HCT116 (cell line): ENCODE data around the gene CTDSP1. TPM values are rescaled to one million over a fixed set of nuclear protein-coding genes. Genes with fewer than 3 reads are reported as not detected.
A peak's percentile ranks its signal among the peaks of the same experiment; 100 is the strongest.

Experiments used
- ATAC-seq: fragments of 200-7000 bp; cut with Tn5 transposase; 2 replicates; pipeline ENCODE4 v1.9.1; 2020; ENCODE audit warnings: mild to moderate bottlenecking, moderate library complexity
- BruUV-seq: library from RNA; stranded (reverse); fragments of 400-500 nt; replicated peaks from 2 replicates; lab custom pipeline; 2021; lab: Mats Ljungman, UMichigan
- CTCF ChIA-PET: fragments of 300-600 bp; sonication (Branson Sonifier 250); formaldehyde crosslinking; loops from one replicate; lab custom pipeline; 2021; ENCODE audit warnings: antibody characterized with exemption; lab: Charles Lee
- POLR2A ChIA-PET: fragments of 300-600, 350-600 bp; sonication (Branson Sonifier 250); formaldehyde crosslinking; loops from one replicate; lab custom pipeline; 2021; ENCODE audit warnings: antibody characterized with exemption; lab: Charles Lee
- RAD21 ChIA-PET, 2 experiments: fragments of 300-600 bp; sonication (Branson Sonifier 250); formaldehyde crosslinking; loops; one replicate each; lab custom pipeline; 2023; ENCODE audit warnings: low total read pairs in 2 of 2; ENCODE audit not compliant: uncharacterized antibody in 2 of 2, unreplicated experiment in 2 of 2, low non-redundant PET in 1 of 2; lab: Charles Lee
- DNase-seq: peaks from one replicate; pipeline ENCODE4 v3.0.0-alpha.2; 2010; ENCODE audit warnings: low read depth, low spot score
- H2AFZ ChIP-seq: fragments of 200-600 bp; shearing (Covaris generic), sonication (generic); 2 replicates; pipeline ENCODE4 v1.6.1; 2017; ENCODE audit warnings: low read depth, mixed run types, mixed read lengths, antibody characterized with exemption, low read length; ENCODE audit not compliant: poor library complexity, severe bottlenecking
- H3K27ac ChIP-seq: 2 replicates; pipeline ENCODE4 v1.5.1; 2012; ENCODE audit warnings: low read depth, low read length
- H3K27me3 ChIP-seq: fragments of 200-600 bp; sonication (generic); 2 replicates; pipeline ENCODE4 v1.6.1; 2016; ENCODE audit warnings: mixed run types, low read length, mixed read lengths; ENCODE audit not compliant: insufficient read depth
- H3K36me3 ChIP-seq, 2 experiments: fragments of 200-500 bp in 1 of 2; fragments of 200-600 bp in 1 of 2; sonication (Bioruptor generic) in 1 of 2; sonication (generic) in 1 of 2; 2 replicates each; pipeline versions ENCODE4 v1.5.1 to v1.6.1; 2014 to 2016; ENCODE audit warnings: low read length in 2 of 2, inconsistent platforms in 1 of 2, mixed read lengths in 1 of 2, mixed run types in 1 of 2; ENCODE audit not compliant: insufficient read depth in 2 of 2, control insufficient read depth in 1 of 2
- H3K4me1 ChIP-seq, 2 experiments: fragments of 200-600 bp in 1 of 2; sonication (generic) in 1 of 2; 2 replicates each; pipeline versions ENCODE4 v1.5.1 to v1.6.1; 2012 to 2017; ENCODE audit warnings: low read length in 2 of 2, inconsistent platforms in 1 of 2, mild to moderate bottlenecking in 1 of 2, mixed read lengths in 1 of 2, mixed run types in 1 of 2, moderate library complexity in 1 of 2; ENCODE audit not compliant: insufficient read depth in 2 of 2, control insufficient read depth in 1 of 2
- H3K4me2 ChIP-seq: fragments of 200-600 bp; sonication (generic); 2 replicates; pipeline ENCODE4 v1.6.1; 2017; ENCODE audit warnings: mixed run types, low read length, mixed read lengths
- H3K4me3 ChIP-seq, 2 experiments: fragments of 200-600 bp in 1 of 2; sonication (generic) in 1 of 2; replicated peaks in 1 of 2; 2 replicates each; pipeline ENCODE4 v1.5.1; 2011 to 2016; ENCODE audit warnings: low read length in 2 of 2, control low read depth in 1 of 2, low read depth in 1 of 2, mild to moderate bottlenecking in 1 of 2, mixed read lengths in 1 of 2, mixed run types in 1 of 2
- H3K79me2 ChIP-seq: fragments of 200-600 bp; sonication (generic); 2 replicates; pipeline ENCODE4 v1.6.1; 2017; ENCODE audit warnings: mild to moderate bottlenecking, mixed run types, low read length, moderate library complexity, mixed read lengths; ENCODE audit not compliant: insufficient read depth
- H3K9ac ChIP-seq: fragments of 200-600 bp; sonication (generic); 2 replicates; pipeline ENCODE4 v1.6.1; 2016; ENCODE audit warnings: low read length, mixed read lengths
- H3K9me2 ChIP-seq: fragments of 200-600 bp; sonication (generic), shearing (Covaris generic); 2 replicates; pipeline ENCODE4 v1.6.1; 2017; ENCODE audit warnings: mixed run types, mild to moderate bottlenecking, moderate library complexity; ENCODE audit not compliant: insufficient read depth
- H3K9me3 ChIP-seq, 2 experiments: fragments of 200-500 bp in 1 of 2; fragments of 200-600 bp in 1 of 2; sonication (Bioruptor generic) in 1 of 2; sonication (generic) in 1 of 2; 2 replicates each; pipeline ENCODE4 v1.6.1; 2014 to 2017; ENCODE audit warnings: low read length in 2 of 2, mixed read lengths in 2 of 2, inconsistent platforms in 1 of 2, low read depth in 1 of 2, mild to moderate bottlenecking in 1 of 2, mixed run types in 1 of 2, moderate library complexity in 1 of 2; ENCODE audit not compliant: control insufficient read depth in 1 of 2, insufficient read depth in 1 of 2
- H4K20me1 ChIP-seq: fragments of 200-600 bp; sonication (generic), shearing (Covaris generic); 2 replicates; pipeline ENCODE4 v1.6.1; 2017; ENCODE audit warnings: mixed run types, mild to moderate bottlenecking, moderate library complexity; ENCODE audit not compliant: insufficient read depth
- CTCF ChIP-seq, 3 experiments: fragments of 200-600 bp in 1 of 3; sonication (generic) in 1 of 3; IDR thresholded peaks in 2 of 3; conservative IDR thresholded peaks in 1 of 3; 2 replicates each; pipeline ENCODE4 v1.5.1; 2012 to 2017; ENCODE audit warnings: low read depth in 2 of 3, low read length in 2 of 3, antibody characterized with exemption in 1 of 3, borderline replicate concordance in 1 of 3, control low read depth in 1 of 3, mild to moderate bottlenecking in 1 of 3, mixed read lengths in 1 of 3, mixed run types in 1 of 3, moderate library complexity in 1 of 3; ENCODE audit not compliant: insufficient read depth in 1 of 3
- EGR1 ChIP-seq: IDR thresholded peaks from 2 replicates; pipeline ENCODE4 v1.6.1; 2012; ENCODE audit warnings: low read depth
- ELF1 ChIP-seq: IDR thresholded peaks from 2 replicates; pipeline ENCODE4 v1.6.1; 2012; ENCODE audit warnings: low read depth, borderline replicate concordance
- EZH2phosphoT487 ChIP-seq: fragments of 200-600 bp; IDR thresholded peaks from 2 replicates; pipeline ENCODE4 v1.6.1; 2018; ENCODE audit warnings: antibody characterized with exemption, borderline replicate concordance
- FOSL1 ChIP-seq: IDR thresholded peaks from 2 replicates; pipeline ENCODE4 v1.6.1; 2012; ENCODE audit warnings: low read depth
- JUND ChIP-seq: IDR thresholded peaks from 2 replicates; pipeline ENCODE4 v1.6.1; 2012
- POLR2A ChIP-seq: IDR thresholded peaks from 2 replicates; pipeline ENCODE4 v1.7.0; 2011; ENCODE audit warnings: borderline replicate concordance; ENCODE audit not compliant: insufficient read depth, insufficient read length; ENCODE audit errors: extremely low read depth
- SP1 ChIP-seq: IDR thresholded peaks from 2 replicates; pipeline ENCODE4 v1.6.1; 2012; ENCODE audit warnings: low read depth
- SRF ChIP-seq: IDR thresholded peaks from 2 replicates; pipeline ENCODE4 v1.6.1; 2012; ENCODE audit warnings: low read depth
- TCF7L2 ChIP-seq: IDR thresholded peaks from 2 replicates; pipeline ENCODE4 v1.7.0; 2011; ENCODE audit warnings: borderline replicate concordance, inconsistent platforms; ENCODE audit not compliant: insufficient read depth, insufficient read length; ENCODE audit errors: extremely low read depth
- intact Hi-C: fragments of 100-400 bp; cut with micrococcal nuclease; formaldehyde crosslinking; loops from 2 replicates; pipeline ENCODE4 v1.10.0; 2022
- total RNA-seq: library from RNA; stranded (reverse); gene quantifications from one replicate; pipeline ENCODE4 v1.2.1, GENCODE V29; 2021; ENCODE audit not compliant: unreplicated experiment

CTDSP1 gene
- total RNA-seq, 1 experiment from 2014 or later = 90.7 TPM

GRCh38 chr2:218447072-218447471 lies 47.4 kb downstream of the CTDSP1 start:
- CTCF ChIA-PET = no interaction called here
- no TSS peak for BruUV-seq
- Histone ChIP-seq H4K20me1 (no peaks in the 10 kb centered on the region), H3K27me3 (no peaks in the 10 kb centered on the region), H3K9me3 (no peaks in the 10 kb centered on the region), H2AFZ (no peak overlapping the region), H3K79me2 (no peaks in the 10 kb centered on the region), H3K36me3 (no peaks in the 10 kb centered on the region), H3K27ac (no peak overlapping the region), H3K4me1 (peaks cover 17% of the 10 kb centered on the region in 2 experiments), H3K9ac (no peak overlapping the region), H3K9me2 (no peaks in the 10 kb centered on the region), H3K4me2 (no peak overlapping the region), H3K4me3 (no peak overlapping the region)
- DNase-seq = no peak
- RAD21 ChIA-PET = no interaction called here
- TF ChIP-seq TCF7L2 = no peak
- no peak for ATAC-seq
- intact Hi-C loops = no loop called here
- POLR2A ChIA-PET = no interaction called here

GRCh38 chr2:218448934-218449333 lies 49.3 kb downstream of the CTDSP1 start:
- CTCF ChIA-PET = no interaction called here
- DNase-seq = no peak
- no peaks in the 10 kb centered on the region for H4K20me1 ChIP-seq
- peak overlapping the region; percentile 9; the same call in 1 of the 2 replicates for H3K4me2 ChIP-seq
- no peak for TF ChIP-seq CTCF (IDR thresholded peaks at IDR 0.05 in 2 of 3, conservative IDR thresholded peaks at IDR 0.05 in 1 of 3; ENCODE audit: borderline replicate concordance in 1 of 3, insufficient read depth in 1 of 3, low read depth in 2 of 3, low read length in 2 of 3)
- TF ChIP-seq EZH2phosphoT487 = no peak
- no peak for TF ChIP-seq POLR2A
- TF ChIP-seq SP1 = no peak
- TF ChIP-seq FOSL1 = peak; percentile 31; the same call in 1 of the 2 replicates
- no peak for TF ChIP-seq EGR1
- peak; percentile 29; the same call in 1 of the 2 replicates for TF ChIP-seq JUND
- TF ChIP-seq ELF1 = no peak
- TF ChIP-seq SRF = no peak
- TF ChIP-seq, all 23 proteins: peak for 2
- Histone ChIP-seq H3K9me2 (no peaks in the 10 kb centered on the region), H3K79me2 (no peaks in the 10 kb centered on the region), H3K9me3 (no peaks in the 10 kb centered on the region), H3K9ac (no peak overlapping the region), H3K4me1 (peaks cover 17% of the 10 kb centered on the region in 2 experiments), H3K27ac (no peak overlapping the region), H3K4me3 (no peak overlapping the region), H3K27me3 (no peaks in the 10 kb centered on the region), H3K36me3 (peaks cover 0 to 1% of the 10 kb centered on the region in 2 experiments; a peak in 1 of 4 replicates), H2AFZ (no peak overlapping the region)
- POLR2A ChIA-PET = no interaction called here
- no TSS peak for BruUV-seq
- RAD21 ChIA-PET = no interaction called here
- intact Hi-C loops = no loop called here
- peak; percentile 76 for ATAC-seq
